GM12878 (cell line): ENCODE results near the gene NBEAL1. TPM values are rescaled to one million over a fixed set of nuclear protein-coding genes. Genes with fewer than 3 reads are reported as not detected.

Experiments
- ATAC-seq: fragments of 200-7000 bp; cut with Tn5 transposase; 3 replicates; pipeline ENCODE4 v1.9.1; 2020; ENCODE audit warnings: mild to moderate bottlenecking, moderate library complexity
- BruUV-seq: library from RNA; stranded (reverse); fragments of 400-500 nt; replicated peaks from 2 replicates; lab custom pipeline; 2021; lab: Mats Ljungman, UMichigan
- CTCF ChIA-PET: fragments of 300-600 bp; sonication (Branson Sonifier 250); formaldehyde crosslinking; extraction: SDS; loops from one replicate; lab custom pipeline; 2021; ENCODE audit warnings: inconsistent platforms; lab: Yijun Ruan, JAX
- POLR2A ChIA-PET: fragments of 350-600 bp; formaldehyde crosslinking; extraction: SDS; loops from one replicate; lab custom pipeline; 2021; ENCODE audit warnings: inconsistent platforms; lab: Charles Lee
- RAD21 ChIA-PET: fragments of 300-600 bp; sonication (Branson Sonifier 250); formaldehyde crosslinking; loops from one replicate; lab custom pipeline; 2023; ENCODE audit warnings: antibody characterized with exemption; ENCODE audit not compliant: unreplicated experiment; lab: Charles Lee
- SMC1A ChIA-PET: fragments of 300-600 bp; sonication (Branson Sonifier 250); formaldehyde crosslinking; loops from one replicate; lab custom pipeline; 2023; ENCODE audit not compliant: unreplicated experiment, uncharacterized antibody; lab: Charles Lee
- DNase-seq: peaks from one replicate; pipeline ENCODE4 v3.0.0-alpha.2; 2011; ENCODE audit warnings: low read depth, low spot score
- FAIRE-seq: peaks from 3 replicates; lab custom pipeline; 2011; peaks lifted over from hg19 to GRCh38; lab: Jason Lieb, UNC
- H2AFZ ChIP-seq: 2 replicates; pipeline ENCODE4 v1.6.0; 2011; ENCODE audit warnings: low read depth, low read length, control low read depth; ENCODE audit not compliant: control insufficient read depth
- H3K27ac ChIP-seq: 2 replicates; pipeline ENCODE4 v1.5.1; 2011; ENCODE audit warnings: control low read depth; ENCODE audit not compliant: control insufficient read depth, insufficient read depth
- H3K27me3 ChIP-seq, 2 experiments: replicated peaks in 1 of 2; 2 replicates each; pipeline versions ENCODE4 v1.6.0 to v1.6.1; 2011; ENCODE audit warnings: low read length in 1 of 2; ENCODE audit not compliant: control insufficient read depth in 2 of 2, insufficient read depth in 2 of 2
- H3K36me3 ChIP-seq, 2 experiments: 2 replicates each; pipeline ENCODE4 v1.5.1; 2011; ENCODE audit warnings: low read length in 1 of 2; ENCODE audit not compliant: control insufficient read depth in 2 of 2, insufficient read depth in 2 of 2
- H3K4me1 ChIP-seq: 2 replicates; pipeline ENCODE4 v1.6.1; 2011; ENCODE audit warnings: mild to moderate bottlenecking, low read length, moderate library complexity, mixed read lengths; ENCODE audit not compliant: control insufficient read depth, insufficient read depth
- H3K4me2 ChIP-seq: 2 replicates; pipeline ENCODE4 v1.6.0; 2011; ENCODE audit warnings: control low read depth; ENCODE audit not compliant: control insufficient read depth, insufficient read depth
- H3K4me3 ChIP-seq: fragments of 200-600 bp; sonication (generic); 2 replicates; pipeline ENCODE4 v1.5.1; 2016
- H3K79me2 ChIP-seq: 2 replicates; pipeline ENCODE4 v1.6.0; 2011; ENCODE audit warnings: low read length; ENCODE audit not compliant: control insufficient read depth, insufficient read depth
- H3K9ac ChIP-seq: 2 replicates; pipeline ENCODE4 v1.8.0; 2011; ENCODE audit warnings: low read length, control low read depth, mixed read lengths; ENCODE audit not compliant: control insufficient read depth, insufficient read depth
- H3K9me3 ChIP-seq: replicated peaks from 3 replicates; pipeline ENCODE4 v1.5.1; 2011; ENCODE audit warnings: mild to moderate bottlenecking, low read length; ENCODE audit not compliant: control insufficient read depth, insufficient read depth
- H4K20me1 ChIP-seq: 2 replicates; pipeline ENCODE4 v1.6.0; 2011; ENCODE audit not compliant: control insufficient read depth, insufficient read depth
- BCL11A ChIP-seq: IDR thresholded peaks from 2 replicates; pipeline ENCODE4 v1.6.1; 2011; ENCODE audit warnings: low read depth, low read length
- CBX5 ChIP-seq: sonication (generic); IDR thresholded peaks from 2 replicates; pipeline ENCODE4 v1.6.1; 2016; ENCODE audit warnings: low read depth, moderate library complexity, mild to moderate bottlenecking, inconsistent platforms
- DPF2 ChIP-seq: fragments of 450-650 bp; IDR thresholded peaks from 2 replicates; pipeline ENCODE4 v1.6.1; 2017; ENCODE audit warnings: mild to moderate bottlenecking
- SMARCA5 ChIP-seq: fragments of 450-650 bp; IDR thresholded peaks from 2 replicates; pipeline ENCODE4 v1.6.1; 2017; ENCODE audit warnings: mild to moderate bottlenecking
- ZSCAN29 ChIP-seq: fragments of 450-650 bp; IDR thresholded peaks from 2 replicates; pipeline ENCODE4 v1.6.1; 2017; ENCODE audit warnings: mild to moderate bottlenecking, moderate library complexity
- WGBS: methylation state at CpG from one replicate; pipeline ENCODE4 v1.1.6; 2016; ENCODE audit warnings: low lambda C conversion rate; ENCODE audit not compliant: insufficient replicate concordance, insufficient coverage; ENCODE audit errors: missing lambda C conversion rate; 5-methylcytosine and 5-hydroxymethylcytosine counted together
- in situ Hi-C: fragments of 300-500 bp; cut with MboI; formaldehyde crosslinking; loops from 9 replicates; pipeline ENCODE4 v1.14.3; 2018; ENCODE audit warnings: mixed read lengths
- intact Hi-C: fragments of 100-400 bp; cut with micrococcal nuclease; formaldehyde crosslinking; loops from one replicate; pipeline ENCODE4 v1.14.2; 2022; ENCODE audit not compliant: unreplicated experiment
- polyA plus RNA-seq, 11 experiments: library from polyadenylated mRNA; depleted of rRNA in 4 of 11; unstranded in 6 of 11; stranded (reverse) in 5 of 11; fragments of >200 nt; fragmentation: Nextera tagmentation in 4 of 11; fragmentation: Illumina TruSeq in 1 of 11; extraction: Ambion mirVana in 4 of 11; extraction: Trizol in 1 of 11; gene quantifications; 1 replicate in 1 of 11; 2 replicates in 10 of 11; pipeline versions ENCODE4 v1.2.1 to v1.2.3, GENCODE V29; 2011 to 2016; ENCODE audit warnings: inconsistent platforms in 2 of 11, missing spikeins in 2 of 11, low read depth in 1 of 11
- total RNA-seq, 4 experiments: library from RNA; depleted of rRNA in 3 of 4; stranded (reverse); fragments of >200 nt in 3 of 4; fragmentation: Illumina TruSeq in 1 of 4; extraction: Trizol in 1 of 4; gene quantifications; 2 replicates each; pipeline versions ENCODE4 v1.2.1 to v1.2.3, GENCODE V29; 2013 to 2021

The NBEAL1 gene
- total and polyA plus RNA-seq, 10 of the 15 experiments (the other 5 are each of a cell fraction or from before 2014, with no cell fraction given) = 1.9 to 16.1 (median 7.2) TPM

DNA sequence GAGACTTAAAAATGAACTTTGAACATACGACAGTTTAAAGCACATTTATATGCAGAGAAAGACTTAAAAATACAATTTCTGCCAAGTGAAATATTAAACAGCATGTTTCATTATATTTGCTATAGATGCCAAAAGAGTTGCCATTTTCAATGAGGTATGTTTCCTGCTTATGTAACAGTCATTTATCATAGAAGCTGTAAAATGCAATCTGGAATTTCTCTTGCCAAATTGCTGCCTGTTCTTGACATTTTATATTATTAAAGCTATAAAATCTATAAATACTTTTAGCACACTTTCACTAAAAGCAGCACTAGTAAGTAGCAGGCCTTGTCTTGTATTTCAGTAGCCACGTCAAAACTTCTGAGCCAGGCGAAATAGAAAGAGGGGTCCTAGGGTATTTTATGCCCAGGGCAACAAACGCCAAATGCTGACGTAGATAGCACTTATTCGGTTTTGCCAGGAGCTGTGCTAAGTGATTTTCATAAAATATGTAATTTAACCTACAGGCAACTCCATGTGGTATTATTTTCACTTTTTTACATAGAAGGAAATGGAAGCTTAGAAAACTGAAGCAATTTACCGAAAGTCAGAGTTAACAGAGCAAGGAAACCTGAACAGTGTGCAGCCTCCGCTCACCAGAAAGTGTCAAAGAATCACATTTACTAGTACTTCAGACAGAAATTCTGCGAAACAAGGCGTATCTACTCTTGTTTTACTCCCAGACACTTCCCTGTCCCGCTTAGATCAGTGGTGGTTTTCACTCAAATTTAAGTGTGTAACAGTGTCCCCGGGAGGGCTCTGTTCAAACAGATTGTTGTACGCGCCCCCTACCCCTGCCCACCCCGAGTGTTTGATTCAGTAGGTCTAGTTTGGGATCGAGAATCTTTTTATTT lies 222.9 kb downstream of the NBEAL1 start:
- no peak for DNase-seq
- H3K27me3 ChIP-seq = no peaks in the 10 kb centered on the region
- CTCF ChIA-PET = interaction anchor here (1.2 to 5.7 kb wide), 3 partner anchors 13 to 220 kb away, joined by 3 to 31 read pairs (median 7); no protein-coding TSS in a partner anchor
- H4K20me1 ChIP-seq = no peaks in the 10 kb centered on the region
- no peaks in the 10 kb centered on the region for H3K36me3 ChIP-seq
- peak overlapping the region; percentile 95; the same call in 1 of the 2 replicates for H3K4me3 ChIP-seq
- no peaks in the 10 kb centered on the region for H3K9me3 ChIP-seq
- H3K4me1 ChIP-seq = peaks cover 3% of the 10 kb centered on the region; the same call in 1 of the 2 replicates
- in situ Hi-C loops = loop anchor here (25.0 kb wide), 1 partner anchor 575 kb away; no protein-coding TSS in a partner anchor
- no peak overlapping the region for H3K27ac ChIP-seq
- RAD21 ChIA-PET = interaction anchor here (0.6 to 1.1 kb wide), 3 partner anchors 33 to 367 kb away, joined by 3 read pairs; no protein-coding TSS in a partner anchor
- TSS peak; percentile 78 for BruUV-seq
- no peak for ATAC-seq
- 94% methylated on average over 16 of the region's 16 CpGs for WGBS
- FAIRE-seq = peak; percentile 66
- SMC1A ChIA-PET = interaction anchor here (0.9 to 3.7 kb wide), 7 partner anchors 10 to 333 kb away, joined by 3 to 16 read pairs (median 3); no protein-coding TSS in a partner anchor
- TF ChIP-seq CBX5 (no peak), ZSCAN29 (no peak), SMARCA5 (no peak), BCL11A (no peak), DPF2 (no peak)
- intact Hi-C loops = loop anchor here (2.0 kb wide), 3 partner anchors 91 to 327 kb away; partner anchors contain the start of genes ABI2, NBEAL1 and WDR12
- H3K79me2 ChIP-seq = peaks cover 18% of the 10 kb centered on the region
- peak overlapping the region; percentile 20; the same call in 1 of the 2 replicates for H2AFZ ChIP-seq
- peak overlapping the region; percentile 78 for H3K4me2 ChIP-seq
- H3K9ac ChIP-seq = no peak overlapping the region; the same call in 1 of the 2 replicates
- POLR2A ChIA-PET = interaction anchor here (0.5 to 3.0 kb wide), 5 partner anchors 33 to 326 kb away, joined by 3 to 11 read pairs (median 4); partner anchors contain the start of genes CARF and WDR12
